HG03342 (cell line): Measurements from ENCODE around the gene DMRTC2.

Experiments
- ATAC-seq: cut with Tn5 transposase; IDR thresholded peaks from one replicate; pipeline ENCODE4 v1.9.1; 2021; ENCODE audit warnings: mild to moderate bottlenecking, moderate library complexity; ENCODE audit not compliant: unreplicated experiment

DMRTC2 gene

GRCh38 chr19:41845001-41845050 lies at the start of gene DMRTC2:
DMRTC2 (plus strand) TSS chr19:41845042; CDS start chr19:41847429, 2,387 bp downstream.
- no peak for ATAC-seq

DNA sequence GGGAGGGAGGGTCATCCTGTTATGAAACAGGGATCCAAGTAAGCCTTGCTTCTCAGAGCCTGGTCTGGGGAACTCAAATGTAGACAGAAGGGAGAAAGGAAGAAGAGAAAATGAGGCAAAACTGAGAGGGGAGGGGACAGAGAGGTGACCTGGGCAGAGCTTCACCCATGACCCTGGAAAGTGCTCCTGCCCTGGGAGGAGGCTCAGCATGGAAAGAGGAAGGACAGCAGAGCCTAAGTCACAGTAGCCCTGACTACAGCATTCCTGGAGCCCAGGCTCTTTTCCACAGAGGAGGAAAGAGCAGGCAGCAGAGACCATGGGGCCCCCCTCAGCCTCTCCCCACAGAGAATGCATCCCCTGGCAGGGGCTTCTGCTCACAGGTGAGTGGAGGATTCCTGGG lies 48.5 kb upstream of the DMRTC2 start, which contains the start of gene CEACAM3:
Gene CEACAM3, plus strand, starts transcription at position 226 of the 400 bp plus-strand sequence. Its CDS starts 91 bp downstream, at position 317.
- ATAC-seq: no peak

- ATAC-seq: no peak
Measured at GRCh38 chr19:41796901-41797300, 47.9 kb upstream of the DMRTC2 start.

GRCh38 chr19:41799444-41800000 lies 45.3 kb upstream of the DMRTC2 start:
- no peak for ATAC-seq

- no peak for ATAC-seq
Measured at GRCh38 chr19:41801031-41801430, 43.8 kb upstream of the DMRTC2 start.

GRCh38 chr19:41801792-41802211 lies 43.0 kb upstream of the DMRTC2 start:
- ATAC-seq: no peak

GRCh38 chr19:41802770-41803169 lies 42.1 kb upstream of the DMRTC2 start:
- no peak for ATAC-seq

DNA sequence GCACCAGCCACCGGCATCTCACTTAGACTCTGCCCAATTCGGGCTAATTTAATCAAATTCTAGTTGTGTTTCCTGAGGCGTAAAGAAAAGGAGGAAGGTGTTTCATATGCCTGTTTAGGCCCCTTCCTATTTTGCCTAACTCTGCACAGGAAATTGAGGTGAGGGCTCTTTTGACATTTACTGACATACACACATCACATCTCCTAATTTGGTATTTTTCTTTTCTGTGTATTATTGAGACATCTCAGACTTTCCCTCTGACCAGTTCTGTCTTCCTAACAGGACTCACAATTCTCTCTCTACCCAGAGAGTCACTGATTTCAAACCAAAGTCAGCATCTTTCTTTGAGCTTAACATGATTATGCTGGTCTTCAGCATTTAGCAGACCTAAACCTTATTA lies 40.5 kb upstream of the DMRTC2 start:
- no peak for ATAC-seq

DNA sequence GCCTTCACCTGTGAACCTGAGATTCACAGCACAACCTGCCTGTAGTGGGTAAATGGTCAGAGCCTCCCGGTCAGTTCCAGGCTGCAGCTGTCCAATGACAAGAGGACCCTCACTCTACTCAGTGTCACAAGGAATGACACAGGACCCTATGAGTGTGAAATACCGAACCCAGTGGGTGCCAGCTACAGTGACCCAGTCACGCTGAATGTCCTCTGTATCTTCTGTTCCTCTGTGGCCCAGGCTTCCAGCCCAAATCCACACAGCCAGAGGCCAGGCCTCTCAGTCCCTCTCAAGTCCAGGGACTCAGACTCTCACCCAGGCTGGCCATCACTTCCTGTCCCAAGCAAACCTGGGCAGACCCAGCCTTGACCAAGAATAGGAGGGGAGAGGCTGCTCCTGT lies 37.7 kb upstream of the DMRTC2 start:
- no peak for ATAC-seq

GRCh38 chr19:41808663-41809566 lies 35.9 kb upstream of the DMRTC2 start:
- no peak for ATAC-seq

DNA sequence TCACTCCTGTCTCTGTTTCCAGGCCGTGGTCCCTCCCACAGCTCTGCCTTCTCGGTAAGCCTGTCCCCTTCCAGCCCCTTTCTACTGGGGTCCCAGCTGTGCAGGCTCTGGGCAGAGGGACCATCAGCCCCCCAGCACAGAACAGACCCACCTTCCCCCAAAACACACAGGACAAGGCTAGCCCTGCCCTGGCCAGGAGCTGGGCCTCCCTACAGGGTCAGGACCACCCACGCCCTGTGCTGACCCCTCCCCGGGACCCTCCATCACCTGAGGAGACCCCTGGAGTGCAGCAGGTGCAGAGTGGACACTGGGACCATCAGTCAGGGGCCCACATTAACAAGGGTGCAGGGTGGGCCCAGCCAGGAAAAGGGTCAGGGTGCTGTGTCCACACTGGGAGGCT lies 34.5 kb upstream of the DMRTC2 start:
- ATAC-seq: no peak

- ATAC-seq: no peak
Measured at GRCh38 chr19:41811036-41811435, 33.8 kb upstream of the DMRTC2 start.

GRCh38 chr19:41811981-41812380 lies 32.9 kb upstream of the DMRTC2 start:
- no peak for ATAC-seq

GRCh38 chr19:41813911-41814310 lies 30.9 kb upstream of the DMRTC2 start:
- no peak for ATAC-seq

DNA sequence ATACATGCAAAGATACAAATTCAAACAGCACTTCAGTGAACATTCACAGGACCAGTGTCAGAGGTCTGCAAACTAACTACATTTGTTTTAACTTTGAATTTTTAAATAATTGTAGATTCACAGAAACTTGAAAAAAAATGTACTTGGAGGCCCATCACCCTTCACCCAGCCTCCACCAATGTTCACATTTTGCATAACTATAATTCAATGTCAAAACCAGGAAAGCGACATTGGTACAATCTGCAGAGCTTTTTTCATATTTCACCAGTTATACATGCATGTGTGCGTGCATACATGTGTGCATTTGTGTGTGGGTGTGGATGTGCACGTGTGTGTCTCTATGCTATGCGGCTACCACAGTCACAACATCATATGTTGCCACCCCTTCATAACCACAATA lies 29.5 kb upstream of the DMRTC2 start:
- no peak for ATAC-seq

DNA sequence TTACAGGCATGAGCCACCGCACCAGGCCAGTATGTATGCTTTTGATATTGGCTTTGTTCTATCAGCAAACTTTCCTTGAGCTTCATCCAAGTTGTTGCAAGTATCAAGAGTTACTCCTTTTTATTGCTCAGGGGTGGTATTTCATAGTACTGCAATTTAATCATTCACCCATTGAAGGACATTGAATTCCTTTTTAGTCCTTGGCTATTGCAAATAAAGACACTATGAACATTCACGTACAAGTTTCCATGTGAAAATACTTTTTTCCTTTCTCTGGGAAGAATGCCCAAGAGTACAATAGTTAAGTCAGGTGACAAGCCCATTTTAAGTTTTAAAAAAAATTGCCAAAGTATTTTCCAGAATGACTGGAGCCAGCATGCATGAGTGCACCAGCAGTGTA lies 28.1 kb upstream of the DMRTC2 start:
- no peak for ATAC-seq

DNA sequence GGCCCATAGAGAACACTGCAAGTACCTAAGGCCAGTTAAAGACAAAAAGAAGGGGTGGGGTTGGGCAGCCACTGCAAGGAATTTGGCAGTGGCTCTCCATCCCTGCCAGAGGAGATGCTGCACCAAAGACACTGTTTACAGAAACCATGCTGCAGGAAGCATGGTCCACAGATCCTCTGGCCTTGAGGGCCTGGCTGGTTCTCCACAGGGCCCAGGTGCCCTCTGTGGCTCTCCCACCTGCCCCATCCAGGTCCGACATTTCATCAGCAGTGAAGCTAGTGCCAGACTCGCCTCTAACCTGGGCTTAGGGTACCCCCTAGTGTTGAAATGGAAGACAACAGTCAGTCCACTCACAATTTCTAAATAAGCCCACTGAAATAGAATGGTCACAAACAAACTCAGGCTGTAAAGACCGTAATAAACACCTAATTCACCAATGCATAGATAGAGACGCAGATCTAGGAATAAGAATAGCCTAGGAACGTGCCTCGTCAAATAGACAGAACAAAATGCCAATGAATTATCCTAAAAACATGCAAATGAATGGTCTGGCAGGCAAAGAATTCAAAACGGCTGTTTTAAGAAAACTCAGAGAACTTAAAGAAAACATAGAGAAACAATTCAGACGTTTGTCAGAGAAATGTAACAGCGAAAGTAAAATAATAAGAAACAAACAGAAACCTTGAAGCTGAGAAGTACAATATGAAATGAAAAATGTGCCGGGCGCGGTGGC lies 23.7 kb upstream of the DMRTC2 start:
- no peak for ATAC-seq

- ATAC-seq: no peak
Measured at GRCh38 chr19:41837981-41838708, 6.7 kb upstream of the DMRTC2 start.

DNA sequence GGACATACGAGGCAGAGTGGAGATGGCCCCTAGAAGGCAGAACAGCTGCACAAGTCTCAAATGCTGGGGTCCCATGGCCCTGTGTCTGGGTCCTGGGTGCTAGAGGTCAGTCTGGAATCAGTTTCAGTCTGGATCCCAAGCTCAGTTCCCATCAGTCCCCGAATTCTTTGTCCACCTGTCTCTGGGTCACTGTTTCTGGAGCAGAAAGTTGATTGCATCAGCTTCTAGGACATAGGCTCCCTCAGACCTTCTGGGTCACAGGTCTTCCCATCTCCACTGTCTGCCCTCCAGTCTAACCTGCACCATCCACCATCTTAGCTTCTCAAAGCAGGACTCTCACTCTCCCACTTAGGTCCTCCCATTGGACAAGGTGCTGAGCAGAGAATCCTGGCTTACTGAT lies 5.6 kb upstream of the DMRTC2 start:
- no peak for ATAC-seq

DNA sequence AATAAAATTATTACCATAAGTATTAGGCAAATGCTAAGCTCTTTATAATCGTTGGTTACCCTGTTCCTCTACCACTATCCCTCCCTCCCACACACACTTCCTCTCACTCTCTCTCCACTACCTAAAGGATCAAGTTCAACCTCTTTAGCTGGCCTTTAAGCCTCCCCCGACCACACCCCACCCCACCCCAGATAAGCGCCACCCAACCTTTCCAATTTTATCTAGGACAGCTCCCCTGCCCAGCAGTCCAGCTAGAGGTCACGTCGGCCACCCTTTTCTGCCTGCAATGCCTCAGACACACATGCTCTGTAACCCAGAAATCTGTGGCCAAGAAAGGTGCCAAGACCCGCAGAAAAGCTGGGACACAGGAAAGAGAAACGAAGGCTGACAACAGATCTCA lies 1.5 kb upstream of the DMRTC2 start:
- no peak for ATAC-seq

- ATAC-seq: no peak
Measured at GRCh38 chr19:41844601-41845000, 241 bp upstream of the DMRTC2 start, which contains the start of gene LYPD4. LYPD4 (minus strand) TSS chr19:41844683; CDS start chr19:41839285, 5,398 bp downstream.
